NCI-H524 (cell line): Measurements from ENCODE around the gene THSD7B.
"Not testable (repeated sequence)": the region's sequence is repeated elsewhere in the genome, so short reads cannot be mapped to it uniquely, and the experiment has no call there.

Experiments used
- DNase-seq, 2 experiments: peaks; one replicate each; lab custom pipeline; 2025; lab: John Stamatoyannopoulos, UW

Gene THSD7B

DNA sequence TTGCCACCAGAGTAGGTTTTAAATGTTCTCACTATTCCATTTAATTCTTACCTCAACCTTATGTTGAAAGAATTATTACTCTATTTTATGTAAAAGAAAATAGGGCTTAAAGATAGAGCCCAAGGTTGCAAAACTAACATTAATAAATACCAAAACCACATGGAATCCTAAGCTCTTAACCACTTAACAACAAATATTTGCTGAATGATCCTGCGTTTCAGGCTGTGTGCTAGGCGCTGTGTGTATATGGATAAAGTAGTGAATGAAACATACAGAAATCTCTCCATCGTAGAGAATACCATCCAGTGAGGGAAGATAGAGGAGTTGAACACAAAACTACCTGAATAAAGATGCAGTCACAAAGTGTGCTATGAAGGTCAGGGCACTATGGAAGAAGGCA lies 485.1 kb downstream of the THSD7B start:
- DNase-seq: no peak

DNA sequence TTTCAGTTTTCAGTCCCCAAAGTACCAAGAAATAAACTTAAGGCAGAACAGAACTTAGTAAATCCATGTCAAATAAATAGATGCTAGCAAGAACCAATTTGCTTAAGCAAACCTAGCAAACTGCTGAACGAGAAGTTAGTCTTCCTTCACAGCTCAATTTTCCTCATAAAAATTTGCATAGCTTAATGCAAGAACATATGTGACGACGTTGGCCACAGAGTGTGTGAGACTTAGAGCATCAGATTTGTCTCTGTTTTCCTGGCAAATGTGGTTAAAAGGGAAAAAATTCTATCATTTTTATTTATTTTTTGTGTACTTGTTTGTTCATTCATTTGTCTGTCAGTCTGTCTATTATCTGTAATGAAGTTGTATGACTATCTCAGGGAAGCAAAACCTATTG lies 485.7 kb downstream of the THSD7B start:
- DNase-seq: peak in 1 of 2 experiments; percentile 2

DNA sequence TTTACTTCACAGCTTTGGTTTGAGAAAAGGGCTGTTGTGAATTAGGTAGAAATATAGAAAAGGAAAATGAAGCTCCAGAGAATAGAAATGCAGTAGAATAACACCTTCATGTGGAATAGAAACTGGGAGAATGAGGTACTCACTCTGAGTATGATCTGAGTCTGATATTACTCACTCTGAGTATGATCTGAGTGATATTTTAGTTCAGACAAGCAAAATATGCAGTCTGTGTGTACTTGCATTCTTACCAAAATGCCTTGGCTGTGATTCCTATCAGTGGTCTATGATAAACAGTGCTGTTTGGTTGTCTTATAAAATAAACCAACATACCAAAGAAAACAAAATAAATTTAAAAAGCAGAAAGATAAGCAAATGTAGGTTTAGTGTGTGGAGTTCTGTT lies 487.6 kb downstream of the THSD7B start:
- no peak for DNase-seq

DNA sequence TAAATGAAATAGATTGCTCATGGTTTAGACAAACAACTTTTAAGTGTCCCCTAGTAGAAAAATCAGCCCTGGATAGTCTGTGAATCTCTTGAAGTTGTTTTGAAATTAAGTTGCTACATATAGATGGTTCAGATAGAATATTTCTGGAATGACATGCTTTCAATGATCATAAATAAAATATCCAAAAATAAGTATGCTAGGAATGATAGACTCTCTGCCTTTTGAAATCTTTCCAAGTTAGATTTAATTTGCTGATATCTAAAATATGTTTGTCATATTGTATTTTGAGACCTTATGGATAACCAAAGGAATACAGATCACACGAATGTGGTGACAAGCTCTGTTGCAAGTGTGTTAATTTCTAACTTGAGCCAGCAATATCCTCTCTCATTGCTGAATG lies 488.7 kb downstream of the THSD7B start:
- no peak for DNase-seq

DNA sequence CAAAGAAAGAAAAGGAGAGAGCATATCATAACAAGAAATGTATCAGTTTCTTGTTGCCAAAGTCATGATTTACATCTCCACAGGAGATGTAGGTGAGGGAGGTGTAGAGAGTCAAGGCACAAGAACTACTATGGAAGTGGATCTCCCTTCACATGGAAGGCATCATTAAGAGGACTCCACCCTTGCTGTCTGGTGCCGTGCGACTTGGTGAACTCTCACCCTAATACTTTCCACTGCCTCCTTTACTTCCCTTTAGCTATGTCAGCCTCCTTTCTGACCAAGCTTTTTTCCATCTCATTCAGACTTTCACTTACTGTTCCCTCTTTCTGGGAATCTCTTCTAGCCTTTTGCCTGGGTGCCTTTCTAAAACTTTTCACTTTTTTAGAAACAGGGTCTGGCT lies 490.0 kb downstream of the THSD7B start:
- no peak for DNase-seq

DNA sequence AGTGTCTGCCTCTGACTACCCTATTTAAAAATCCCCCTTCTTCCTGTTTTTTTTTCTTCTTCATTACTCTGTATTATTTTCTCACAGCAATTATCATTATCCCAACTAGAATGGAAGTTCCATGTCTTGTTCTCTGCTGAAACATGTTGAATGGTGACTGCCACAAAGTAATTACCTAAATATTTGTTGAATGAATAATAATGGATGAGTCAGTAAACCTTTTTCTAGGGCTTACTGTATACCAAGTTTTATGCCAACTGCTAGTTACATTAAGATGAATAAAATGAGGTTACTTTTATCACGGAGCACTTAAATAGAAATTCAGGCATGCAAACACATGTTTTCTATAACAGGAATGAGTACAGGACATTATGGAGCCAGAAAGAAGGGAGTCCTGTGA lies 490.6 kb downstream of the THSD7B start:
- no peak for DNase-seq

DNA sequence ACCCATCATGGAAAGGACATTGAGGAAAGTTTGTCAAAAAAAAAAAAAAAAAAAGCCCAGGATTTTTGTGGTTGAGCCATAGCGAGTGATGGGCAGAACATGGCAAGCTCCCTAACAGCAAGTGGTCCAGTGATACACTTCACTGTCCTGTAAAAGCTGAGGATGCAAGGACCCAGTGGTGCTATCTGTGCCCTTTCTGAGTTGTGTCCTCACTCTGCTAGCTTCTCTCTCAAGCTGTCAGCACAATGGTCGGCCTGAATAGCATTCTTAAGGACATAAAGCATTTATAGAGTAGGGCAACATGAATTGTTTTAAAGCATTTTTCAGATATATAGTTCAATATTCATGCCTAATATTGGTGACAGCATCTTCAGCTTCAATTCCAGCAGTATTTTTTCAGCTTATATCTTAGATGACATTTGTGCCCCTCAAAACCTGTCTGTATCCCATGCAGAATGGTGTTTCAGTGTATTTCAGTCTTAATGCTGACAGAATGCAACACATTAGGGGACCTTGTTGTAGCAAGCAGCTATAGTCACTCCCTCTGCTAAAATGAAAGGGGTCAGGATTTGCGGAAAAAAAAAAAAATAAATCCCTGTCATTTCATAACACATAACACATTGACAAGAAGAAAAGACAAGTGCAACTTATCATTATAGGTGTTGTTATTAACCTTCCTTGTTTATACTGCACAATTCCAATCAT lies 496.7 kb downstream of the THSD7B start:
- DNase-seq: no peak

DNA sequence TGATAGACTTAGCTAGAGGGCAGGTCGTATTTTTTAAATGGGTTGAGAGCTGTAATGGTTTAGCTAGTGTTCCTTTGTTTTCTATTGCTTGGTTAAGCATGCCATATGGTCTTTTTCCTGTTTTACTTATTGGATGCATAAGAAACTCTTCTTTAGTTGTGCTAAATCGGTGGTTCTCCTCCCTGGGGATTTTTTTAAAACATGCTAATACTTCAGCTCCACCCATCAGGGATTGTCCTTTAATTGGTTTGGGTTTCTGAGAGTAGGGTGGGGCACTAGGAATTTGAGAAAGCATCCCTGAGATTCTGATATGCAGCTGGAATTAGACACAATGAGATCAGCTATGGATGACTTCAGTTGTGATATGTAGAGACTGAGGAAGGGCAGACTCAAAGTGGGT lies 497.2 kb downstream of the THSD7B start:
- peak; percentile 76 to 96 for DNase-seq

DNA sequence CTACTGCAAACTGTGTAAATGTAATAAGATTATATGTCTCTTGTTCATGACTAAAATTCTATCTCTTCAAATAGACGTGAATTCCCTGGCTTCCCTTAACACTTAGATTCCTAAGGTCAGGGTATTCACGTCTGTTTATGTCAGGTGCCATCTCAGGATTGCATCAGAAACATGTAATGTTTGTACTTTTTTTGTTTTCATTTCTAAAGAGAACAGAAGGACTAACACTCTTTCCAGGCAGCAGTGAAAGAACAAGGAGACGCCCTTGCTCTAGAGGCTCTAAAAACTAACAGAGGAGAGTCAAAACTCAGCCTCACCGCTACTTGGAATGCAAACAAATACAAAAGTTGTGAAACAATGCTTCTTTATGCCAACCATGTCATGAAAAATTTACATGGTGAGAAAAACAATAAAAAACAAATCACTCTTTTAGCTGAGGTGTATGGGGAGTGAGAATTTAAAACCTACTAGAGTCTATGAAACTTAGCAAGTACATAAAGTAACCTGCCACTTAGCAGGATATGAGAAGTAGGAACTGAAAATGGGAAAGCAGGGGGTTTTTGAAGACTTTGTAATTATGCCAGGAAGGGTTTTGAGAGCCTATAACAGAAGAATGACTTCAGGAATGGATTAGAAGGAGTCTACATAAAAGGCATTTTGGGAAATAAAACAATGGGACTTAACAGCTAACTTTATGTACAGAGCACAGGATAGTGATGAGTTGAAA lies 522.7 kb downstream of the THSD7B start:
- no peak for DNase-seq

DNA sequence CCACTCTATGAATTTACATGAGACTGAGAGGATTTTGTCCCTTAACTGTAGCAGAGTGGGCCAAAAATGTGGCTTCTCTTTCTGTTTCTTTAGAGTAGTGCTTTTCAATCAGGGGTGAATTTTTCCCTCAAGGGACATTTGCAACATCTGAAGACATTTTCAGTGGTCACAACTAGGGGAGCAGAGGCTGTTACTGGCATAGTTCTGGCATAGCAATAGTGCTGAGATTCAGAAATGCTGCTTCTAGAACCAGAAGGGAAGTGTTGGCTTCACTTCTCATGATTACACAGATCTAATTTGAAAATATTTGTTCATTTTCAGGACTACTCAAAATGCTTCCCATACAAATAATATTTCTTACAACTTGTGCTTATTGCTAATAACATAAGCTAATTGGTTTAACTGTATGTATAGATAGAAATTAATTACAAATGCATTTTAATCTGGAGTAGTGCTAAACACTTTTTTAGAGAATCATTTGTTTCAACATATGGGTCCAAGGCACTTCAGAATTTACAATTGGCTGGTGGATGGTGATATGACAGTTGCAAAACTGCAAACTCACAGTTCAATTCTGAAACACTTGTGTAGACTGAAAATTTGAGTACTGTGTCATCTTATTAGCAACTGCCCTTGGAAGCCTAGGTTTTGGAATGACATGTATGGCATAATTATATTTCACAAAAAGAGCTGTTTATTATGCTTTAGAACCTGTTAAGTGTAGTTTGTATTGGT lies 526.7 kb downstream of the THSD7B start:
- peak in 1 of 2 experiments; percentile 4 for DNase-seq

DNA sequence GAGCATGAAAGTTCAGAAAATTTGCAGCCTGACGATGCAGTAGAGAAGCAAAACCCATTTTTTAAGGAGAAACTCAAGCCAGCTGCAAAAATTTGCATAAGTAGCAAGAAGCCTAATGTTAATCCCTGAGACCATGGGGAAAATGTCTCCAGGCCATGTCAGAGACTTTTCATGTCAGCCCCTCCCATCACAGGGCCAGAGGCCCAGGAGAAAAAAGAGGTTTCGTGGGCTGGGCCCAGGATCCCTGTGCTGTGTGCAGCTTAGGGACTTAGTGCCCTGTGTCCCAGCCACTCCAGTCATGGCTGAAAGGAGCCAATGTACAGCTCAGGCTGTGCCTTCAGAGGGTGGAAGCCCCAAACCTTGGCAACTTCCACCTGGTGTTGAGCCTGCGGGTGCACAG lies 533.0 kb downstream of the THSD7B start:
- DNase-seq: no peak

DNA sequence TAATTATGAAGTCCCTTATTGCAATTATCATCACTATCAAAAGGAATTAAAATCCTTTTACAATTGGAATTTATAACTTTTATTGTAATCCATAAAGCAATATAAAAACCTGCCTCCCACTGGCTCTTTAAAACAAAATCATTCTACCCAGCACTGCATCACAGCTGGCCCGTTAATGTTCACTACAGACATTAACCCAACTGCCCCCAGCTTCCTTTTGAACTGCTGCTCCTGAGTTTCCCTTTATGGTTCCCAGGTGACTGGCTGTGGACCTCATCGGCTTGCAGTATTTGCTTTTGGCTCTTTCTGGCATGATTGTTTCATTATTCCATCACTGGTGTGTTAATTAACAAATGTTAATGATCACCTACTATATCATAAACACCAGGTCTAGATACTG lies 535.6 kb downstream of the THSD7B start:
- DNase-seq: no peak

DNA sequence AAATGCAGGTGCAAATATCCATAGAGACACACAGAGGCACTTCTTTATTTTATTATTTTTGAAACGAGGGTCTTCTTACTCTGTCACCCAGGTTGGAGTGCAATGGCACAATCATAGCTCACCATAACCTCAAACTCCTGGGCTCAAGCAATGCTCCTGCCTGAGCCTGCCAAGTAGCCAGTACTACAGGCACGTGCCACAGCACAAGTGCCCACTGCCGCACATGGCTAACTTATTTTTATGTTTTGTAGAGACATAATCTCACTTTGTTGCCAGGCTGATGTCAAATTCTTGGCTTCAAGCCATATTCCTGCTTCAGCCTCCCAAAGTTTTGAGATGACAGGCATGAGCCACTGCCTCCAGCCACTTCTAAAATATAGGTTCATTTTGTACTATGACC lies 537.6 kb downstream of the THSD7B start:
- no peak for DNase-seq

DNA sequence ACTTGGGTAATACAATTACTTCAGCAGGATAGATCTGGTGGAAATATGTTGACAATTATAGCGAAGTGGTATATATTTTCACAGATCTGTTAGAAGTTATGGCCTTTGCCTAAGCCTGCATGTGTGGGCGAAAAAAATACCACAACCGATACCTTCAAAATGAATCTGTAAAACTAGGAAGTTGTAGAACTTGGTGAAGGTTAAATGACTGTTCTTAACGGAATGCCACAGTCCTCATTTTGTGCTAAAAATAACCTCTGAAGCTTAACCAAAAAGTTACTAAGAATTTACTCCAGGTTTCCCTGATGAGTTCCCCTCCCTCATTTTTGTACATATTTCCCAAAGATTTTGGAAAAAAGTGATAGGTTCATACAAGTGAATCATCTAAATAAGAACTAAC lies 550.7 kb downstream of the THSD7B start:
- DNase-seq: no peak

DNA sequence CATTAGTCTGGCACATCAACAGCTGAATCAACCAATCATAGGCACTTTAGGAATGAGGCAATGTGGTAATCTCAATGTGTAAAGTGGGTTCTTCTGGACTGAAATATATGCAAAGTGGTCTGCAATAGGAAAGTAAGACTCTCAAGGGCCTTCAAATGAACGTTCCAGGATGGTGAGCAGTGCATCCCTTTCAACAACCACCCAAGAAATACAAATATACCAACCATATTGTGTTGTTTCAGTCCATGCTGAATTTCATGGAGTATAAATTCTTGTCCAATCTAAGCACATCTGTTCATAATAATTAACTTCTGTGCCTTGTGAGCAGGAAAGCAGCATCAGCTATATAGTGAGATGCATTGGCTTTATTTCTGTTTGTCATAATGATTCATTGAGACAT lies 556.2 kb downstream of the THSD7B start:
- DNase-seq: peak; percentile 86 to 96

DNA sequence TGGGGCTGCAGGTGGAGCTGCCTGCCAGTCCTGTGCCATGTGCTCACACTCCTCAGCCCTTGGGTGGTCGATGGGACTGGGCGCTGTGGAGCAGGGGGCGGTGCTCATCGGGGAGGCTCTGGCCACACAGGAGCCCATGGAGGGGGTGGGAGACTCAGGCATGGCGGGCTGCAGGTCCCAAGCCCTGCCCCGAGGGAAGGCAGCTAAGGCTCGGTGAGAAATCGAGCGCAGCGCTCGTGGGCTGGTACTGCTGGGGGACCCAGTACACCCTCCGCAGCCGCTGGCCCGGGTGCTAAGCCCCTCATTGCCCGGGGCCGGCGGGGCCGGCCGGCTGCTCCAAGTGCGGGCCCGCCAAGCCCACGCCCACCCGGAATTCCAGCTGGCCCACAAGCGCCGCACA lies 566.2 kb downstream of the THSD7B start:
- not testable (repeated sequence) for DNase-seq

DNA sequence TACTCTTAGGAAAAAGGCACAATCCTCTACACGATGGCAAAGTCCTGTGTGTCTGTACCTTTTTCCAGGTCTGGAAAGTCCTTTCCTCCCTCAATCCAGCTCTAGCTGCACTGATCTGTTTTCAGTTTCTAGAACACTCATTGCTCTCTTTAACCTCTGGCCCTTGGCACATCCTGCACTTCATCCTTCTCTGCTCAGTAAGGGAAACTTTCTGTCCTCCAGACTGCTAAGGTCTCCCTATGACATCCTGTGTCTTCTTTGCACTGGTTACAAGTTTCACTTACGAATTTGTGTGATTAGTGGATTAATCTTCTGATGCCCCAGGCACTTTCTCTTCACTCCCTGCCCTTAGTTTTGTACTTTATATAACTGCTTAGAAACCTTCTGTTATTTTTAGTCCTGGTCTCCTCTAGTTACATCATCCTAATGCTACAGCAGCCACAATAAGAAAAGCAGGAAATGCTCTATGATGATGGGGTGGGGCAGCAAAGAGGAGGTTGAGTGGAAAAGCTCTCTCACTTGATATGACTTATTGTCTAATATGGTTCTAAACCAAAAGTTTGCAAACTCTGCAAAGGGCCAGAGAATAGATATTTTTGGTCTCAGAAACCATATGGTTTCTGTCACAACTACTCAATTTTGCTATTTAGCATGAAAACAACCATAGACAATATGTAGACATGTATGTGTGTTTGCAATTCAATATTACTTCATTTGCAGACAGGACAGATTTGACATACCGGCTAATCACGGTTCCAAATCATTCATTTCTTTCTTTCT lies 568.2 kb downstream of the THSD7B start:
- no peak for DNase-seq

DNA sequence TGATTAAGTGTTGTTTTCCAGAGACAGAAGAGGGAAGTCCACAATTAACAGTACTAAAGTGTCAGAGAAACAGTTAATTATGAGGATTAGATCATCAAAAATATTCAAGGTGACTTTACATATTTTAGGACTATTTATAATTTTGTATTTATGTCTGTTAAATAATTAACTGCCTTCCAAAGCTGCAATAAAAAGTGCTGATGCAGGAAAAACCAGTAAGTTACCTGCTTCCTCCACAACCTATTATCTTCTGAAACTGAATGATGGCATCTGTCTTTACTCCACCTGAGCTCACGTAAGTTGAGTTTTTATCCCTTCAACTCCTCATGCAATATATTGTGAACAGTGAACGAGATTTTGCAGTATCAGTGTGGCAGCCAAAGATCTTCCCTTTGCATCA lies 570.7 kb downstream of the THSD7B start:
- DNase-seq: no peak

DNA sequence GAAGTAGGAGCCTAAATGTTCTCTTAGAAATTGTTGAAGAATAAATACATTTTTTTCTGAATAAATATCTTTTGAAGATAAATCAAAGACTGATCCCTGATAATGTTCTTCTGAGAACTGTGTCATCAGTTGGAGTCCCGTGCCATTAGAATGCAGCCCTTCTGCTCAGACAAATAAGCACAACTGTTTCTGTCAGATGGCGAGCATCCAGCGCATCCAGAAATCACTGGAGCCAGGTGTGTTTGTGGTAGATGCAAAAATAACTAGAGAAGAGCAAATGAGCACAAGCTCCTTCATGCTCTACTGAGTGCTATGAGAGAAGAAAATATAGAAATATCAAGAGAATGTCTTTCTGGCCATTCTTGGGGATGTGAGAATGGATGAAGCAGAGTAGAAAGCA lies 573.7 kb downstream of the THSD7B start:
- peak in 1 of 2 experiments; percentile 19 for DNase-seq

DNA sequence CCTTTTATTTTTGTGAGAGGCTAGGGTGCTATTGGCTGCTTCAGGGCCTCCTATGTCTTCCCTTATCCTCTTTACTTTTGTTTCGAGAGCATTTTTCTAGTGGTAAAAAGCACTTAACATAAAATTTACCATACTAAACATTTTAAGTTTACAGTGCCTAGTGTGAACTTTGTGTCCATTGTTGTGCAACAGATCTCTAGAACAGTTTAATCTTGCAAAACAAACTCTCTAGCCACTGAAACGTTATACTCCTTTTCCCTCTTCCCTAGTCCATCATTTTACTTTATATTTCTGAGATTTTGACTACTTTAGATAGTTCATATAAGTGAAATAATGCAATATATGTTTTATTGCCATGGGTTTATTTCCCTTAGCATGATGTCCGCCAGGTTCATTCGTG lies 580.6 kb downstream of the THSD7B start:
- DNase-seq: no peak

DNA sequence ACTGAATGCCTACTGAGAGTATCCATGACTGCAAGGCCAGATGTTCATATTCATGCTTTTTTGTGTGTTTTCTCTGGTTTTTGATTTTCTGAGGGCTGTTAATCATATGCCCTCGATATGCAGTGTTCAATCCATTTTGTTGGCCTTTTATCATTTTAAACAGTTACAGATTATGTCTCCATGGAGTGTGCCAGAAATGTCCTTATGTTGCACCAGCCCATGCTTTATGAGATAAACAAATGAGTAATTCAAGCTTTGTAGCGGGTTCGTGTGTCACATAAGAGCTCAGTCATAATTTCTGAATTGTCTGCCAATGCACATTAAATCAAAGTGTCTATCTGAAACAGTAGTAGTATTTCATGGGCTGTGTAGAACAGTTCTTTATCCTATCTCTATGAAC lies 583.0 kb downstream of the THSD7B start:
- DNase-seq: no peak

DNA sequence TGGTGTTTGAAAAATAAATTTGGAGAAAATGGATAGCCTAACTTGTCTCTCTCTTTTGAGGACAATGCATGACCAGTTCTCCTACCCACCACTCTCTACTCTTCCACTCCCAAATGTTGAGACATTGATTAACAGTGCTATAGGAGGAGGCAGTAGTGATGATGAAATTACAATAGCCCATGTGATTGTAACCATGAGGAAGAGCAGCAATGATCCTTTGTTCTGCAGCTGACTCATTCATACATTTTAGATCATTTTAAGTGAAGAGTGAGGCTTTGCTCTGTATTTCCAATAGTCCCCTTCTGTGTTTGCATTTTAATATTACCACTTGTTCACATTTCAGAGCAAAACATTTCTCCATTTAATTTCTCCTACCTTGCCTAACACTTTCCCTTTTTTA lies 592.3 kb downstream of the THSD7B start:
- DNase-seq: no peak
